Stomach (tissue), 4 donors: ENCODE results near the gene BIRC7.
"Not testable (repeated sequence)": the region's sequence is repeated elsewhere in the genome, so short reads cannot be mapped to it uniquely, and the experiment has no call there.

ENCODE experiments used
- CTCF ChIP-seq, 7 experiments: fragments of 450-650 bp in 4 of 7; fragments of 200-600 bp in 3 of 7; sonication (generic) in 3 of 7; IDR thresholded peaks; one replicate each; pipeline ENCODE4 v1.5.1; 2016 to 2019; ENCODE audit warnings: antibody characterized with exemption in 7 of 7, control low read depth in 2 of 7, mild to moderate bottlenecking in 1 of 7
- EP300 ChIP-seq: sonication (generic); formaldehyde crosslinking; IDR thresholded peaks from one replicate; pipeline ENCODE4 v1.6.1; 2017; ENCODE audit warnings: antibody characterized with exemption
- POLR2A ChIP-seq, 4 donors: fragments of 450-650 bp; IDR thresholded peaks; one replicate each; pipeline ENCODE4 v1.6.1; 2016; ENCODE audit warnings: antibody characterized with exemption in 4 of 4, control low read depth in 2 of 4, mild to moderate bottlenecking in 1 of 4, moderate library complexity in 1 of 4
- POLR2AphosphoS5 ChIP-seq, 3 donors: sonication (generic); formaldehyde crosslinking; IDR thresholded peaks; one replicate each; pipeline ENCODE4 v1.6.1; 2016; ENCODE audit warnings: antibody characterized with exemption in 3 of 3

DNA sequence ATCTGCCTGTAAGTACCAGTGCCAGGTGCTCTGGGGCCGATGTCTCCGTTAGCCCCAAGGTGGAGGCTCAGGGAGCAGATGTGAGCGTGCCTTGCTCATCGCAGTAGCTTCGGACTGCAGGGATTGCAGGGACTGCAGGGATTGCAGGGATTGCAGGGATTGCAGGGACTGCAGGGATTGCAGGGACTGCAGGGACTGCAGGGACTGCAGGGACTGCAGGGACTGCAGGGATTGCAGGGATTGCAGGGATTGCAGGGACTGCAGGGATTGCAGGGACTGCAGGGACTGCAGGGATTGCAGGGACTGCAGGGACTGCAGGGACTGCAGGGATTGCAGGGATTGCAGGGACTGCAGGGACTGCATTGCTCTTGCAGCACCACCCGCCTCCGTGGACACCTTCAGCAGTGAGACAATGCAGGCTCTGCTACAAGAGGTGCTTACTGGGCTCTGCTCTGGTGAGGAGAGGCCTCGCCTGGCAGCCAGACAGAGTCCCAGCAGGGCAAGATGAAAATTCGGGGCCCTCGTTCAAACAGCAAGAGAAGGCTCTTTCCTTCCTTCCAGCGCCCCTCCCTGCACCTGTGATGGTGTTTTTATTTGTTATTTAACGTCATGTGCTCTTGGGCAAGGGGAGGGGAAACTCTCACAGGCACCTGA, 14.2 kb upstream of the BIRC7 start:
- TF ChIP-seq POLR2A (IDR thresholded peaks at IDR 0.05); CTCF (IDR thresholded peaks at IDR 0.05); EP300; POLR2AphosphoS5 (IDR thresholded peaks at IDR 0.05): not testable (repeated sequence)
